Left renal pelvis (tissue), 4 donors: Measurements from ENCODE around the gene JMJD4. TPM values are rescaled to one million over a fixed set of nuclear protein-coding genes. Genes with fewer than 3 reads are reported as not detected.

Source experiments
- DNase-seq, 4 donors: peaks; one replicate each; pipeline ENCODE4 v3.0.0-alpha.2; 2013; ENCODE audit warnings: low read depth in 4 of 4, low spot score in 3 of 4
- polyA plus RNA-seq, 4 donors: library from polyadenylated mRNA; unstranded; fragments of 120-200 nt; gene quantifications; one replicate each; pipeline ENCODE4 v1.2.1, GENCODE V29; 2013; ENCODE audit not compliant: insufficient read length in 4 of 4

The JMJD4 gene
- polyA plus RNA-seq, 4 donors: 14.3 to 17.1 (median 16.0) TPM

DNA sequence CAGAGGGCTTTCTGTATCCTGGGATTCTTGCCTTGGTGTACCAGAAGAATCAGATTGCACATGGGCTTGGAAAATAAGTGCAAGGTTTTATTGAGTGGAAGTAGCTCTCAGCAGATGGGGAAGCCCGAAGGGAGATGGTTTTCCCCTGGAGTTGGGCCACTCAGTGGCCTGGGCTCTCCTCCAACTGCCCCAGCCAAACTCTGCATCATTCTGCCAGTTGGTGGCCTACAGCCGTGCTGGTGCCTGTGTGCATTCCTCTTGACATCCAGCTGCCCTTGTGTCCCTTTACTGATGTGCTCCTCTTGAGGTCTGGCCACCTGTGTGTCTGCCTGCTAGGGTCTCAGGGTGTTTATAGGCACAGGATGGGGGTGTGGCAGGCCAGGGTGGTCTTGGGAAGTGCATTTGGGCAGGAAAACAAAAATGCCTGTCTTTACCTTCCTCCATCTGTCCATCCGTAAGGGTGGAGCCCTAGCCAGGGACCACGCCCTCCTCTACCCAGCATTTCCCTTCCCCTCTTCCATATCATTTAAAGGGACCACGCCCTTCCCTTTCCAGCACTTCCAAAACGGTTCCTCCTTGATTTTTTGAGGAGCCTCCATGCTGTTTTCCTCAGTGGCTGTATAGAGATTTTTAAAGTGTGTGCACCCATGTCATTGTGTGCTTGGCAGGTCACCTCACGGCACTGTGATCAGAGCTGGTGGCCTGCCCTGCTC is 19.1 kb upstream of the JMJD4 start:
- no peak for DNase-seq

DNA sequence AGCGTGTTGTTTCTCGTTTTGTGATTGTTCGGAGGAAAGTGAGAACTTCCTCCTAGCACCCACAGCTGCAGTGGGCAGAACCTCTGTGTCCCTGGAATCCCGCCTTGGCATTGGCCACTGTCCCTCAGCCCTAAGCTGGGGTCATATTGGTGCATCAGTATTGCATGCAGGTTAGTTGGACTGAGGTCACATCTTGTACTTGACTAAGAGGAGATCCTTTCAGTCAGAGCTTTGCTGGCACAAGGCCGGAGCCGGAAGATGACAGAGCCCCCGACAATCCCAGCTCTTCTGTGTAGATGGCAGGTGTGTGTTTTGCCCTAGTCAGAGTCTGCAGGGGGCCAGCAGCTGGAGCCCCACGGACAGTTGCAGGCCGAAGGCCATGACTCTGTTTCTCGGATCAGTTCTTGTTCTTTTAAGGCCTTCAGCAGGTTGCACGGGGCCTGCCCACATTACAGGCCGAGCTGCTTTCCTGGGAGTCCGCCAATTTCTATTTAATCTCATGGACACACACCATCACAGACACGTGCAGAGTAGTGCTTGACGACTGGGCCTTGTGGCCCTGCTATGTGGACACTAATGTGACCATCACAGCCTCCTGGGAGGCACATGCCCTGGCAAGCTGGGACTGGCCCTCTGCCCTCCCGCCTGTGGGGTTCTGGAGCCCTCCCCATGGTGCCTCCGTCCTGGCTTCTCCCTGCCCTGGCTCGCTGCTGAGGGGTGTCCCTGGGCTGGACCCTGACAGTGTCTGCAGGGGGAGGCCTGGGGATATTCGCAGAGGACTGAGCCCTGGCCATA is 15.0 kb upstream of the JMJD4 start:
- DNase-seq: no peak

DNA sequence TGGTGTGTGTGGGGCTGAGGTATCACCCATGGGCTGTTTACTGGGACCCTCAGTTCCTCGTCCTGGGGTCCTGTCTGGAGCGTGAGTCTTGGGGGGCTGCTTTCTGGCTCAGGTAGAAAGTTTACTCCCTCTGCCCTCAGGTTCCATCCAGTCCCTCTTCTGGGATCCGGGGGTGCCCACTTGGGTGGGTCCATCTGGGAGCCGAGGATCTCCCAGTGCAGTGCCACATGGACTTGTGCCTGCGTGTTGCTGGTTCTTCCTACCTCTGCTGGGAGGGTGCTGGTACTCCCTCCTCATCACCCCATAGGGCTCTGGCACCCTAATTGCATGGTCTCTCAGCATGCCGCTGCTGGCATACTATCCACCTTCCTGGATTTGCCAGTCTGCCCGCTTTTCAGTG is 14.1 kb upstream of the JMJD4 start:
- DNase-seq: no peak

DNA sequence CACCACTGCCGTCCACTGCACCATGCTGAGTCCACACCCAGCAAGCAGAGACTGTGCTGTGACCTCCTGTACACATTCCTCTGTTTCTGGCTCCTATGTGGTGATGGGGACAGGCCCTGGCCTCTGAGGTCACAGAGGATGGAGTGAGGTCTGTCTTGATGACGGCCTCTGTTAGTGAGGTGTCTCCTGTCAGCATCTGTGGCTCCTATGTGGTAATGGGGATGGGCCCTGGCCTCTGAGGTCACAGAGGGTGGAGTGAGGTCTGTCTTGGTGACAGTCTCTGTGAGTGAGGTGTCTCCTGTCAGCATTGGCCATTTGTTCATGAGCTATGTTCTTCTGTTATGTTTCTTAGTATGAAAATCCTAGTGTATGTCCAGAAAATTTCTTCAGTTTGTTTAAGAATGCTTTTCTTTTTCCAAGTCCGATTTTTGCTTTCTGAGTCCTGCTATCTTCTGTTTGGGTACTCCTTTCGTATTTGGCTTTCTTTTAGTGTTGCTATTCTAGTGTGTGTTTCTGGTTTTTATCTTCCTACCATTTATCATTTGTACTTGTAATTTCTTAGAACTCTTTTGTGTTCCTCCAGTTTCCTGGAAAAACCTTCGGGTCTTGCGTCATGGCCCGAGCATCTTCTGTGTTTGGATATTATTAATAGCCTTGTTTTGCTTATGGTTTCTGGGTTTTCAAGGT is 13.5 kb upstream of the JMJD4 start:
- DNase-seq: no peak

DNA sequence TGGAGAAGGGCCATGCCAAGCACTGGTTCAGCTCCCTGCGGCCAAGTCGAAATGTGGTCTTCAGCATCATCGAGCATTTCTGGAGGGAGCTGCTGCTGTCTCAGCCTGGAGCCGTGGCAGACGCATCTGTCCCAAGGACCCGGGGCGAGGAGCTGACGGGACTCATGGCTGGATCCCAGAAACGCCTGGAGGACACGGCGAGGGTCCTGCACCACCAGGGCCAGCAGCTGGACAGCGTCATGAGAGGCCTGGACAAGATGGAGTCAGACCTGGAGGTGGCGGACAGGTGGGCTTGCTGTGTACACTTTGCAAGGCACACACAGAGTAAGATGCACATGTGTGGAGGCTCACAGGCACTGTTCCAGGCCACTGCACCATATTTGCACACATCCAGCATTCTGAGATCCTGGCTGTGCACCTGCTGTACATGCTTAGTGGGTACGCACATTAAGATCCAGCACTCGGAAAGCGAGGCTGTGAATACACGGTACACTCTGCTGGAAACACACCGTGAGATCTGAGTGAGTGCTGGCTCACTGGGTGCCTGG is 12.9 kb upstream of the JMJD4 start:
- DNase-seq: no peak

DNA sequence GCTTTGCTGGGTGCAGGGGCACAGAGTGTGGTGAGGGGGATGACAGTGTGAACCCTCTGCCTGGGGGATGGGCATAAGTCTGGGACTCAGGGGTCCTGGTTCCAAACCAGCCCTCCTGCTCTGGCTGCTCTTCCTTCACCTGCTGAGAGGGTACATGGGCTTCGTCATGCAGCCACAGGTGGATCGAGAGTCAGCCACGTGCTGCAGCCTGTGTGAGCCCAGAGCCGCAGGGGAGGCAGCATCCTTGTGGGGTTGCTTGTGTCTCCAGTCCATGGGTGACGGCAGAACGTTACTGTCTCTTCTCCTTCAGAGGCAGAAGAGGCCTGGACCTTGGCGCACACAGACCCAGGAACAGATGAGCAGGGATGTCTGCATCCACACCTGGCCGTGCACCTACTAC is 12.3 kb upstream of the JMJD4 start:
- no peak for DNase-seq

DNA sequence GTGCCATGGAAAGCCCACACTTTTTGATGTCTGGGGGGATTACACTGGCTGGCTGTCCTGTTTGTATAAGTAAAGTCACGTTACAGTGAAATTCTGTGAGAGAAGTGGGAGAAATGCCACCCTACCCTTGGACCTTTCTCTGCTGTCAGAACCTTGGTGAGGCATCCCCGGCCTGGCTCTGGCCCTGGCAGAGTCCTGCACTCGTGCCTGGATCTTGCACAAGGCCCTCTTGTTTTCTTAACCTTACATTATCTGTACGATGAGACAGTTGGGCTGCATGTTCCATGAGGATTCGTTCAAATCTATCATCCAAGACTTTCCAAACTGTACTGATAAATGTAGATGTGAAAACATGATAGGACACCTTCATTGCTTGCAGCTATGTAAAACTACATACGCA is 11.6 kb upstream of the JMJD4 start:
- DNase-seq: no peak

DNA sequence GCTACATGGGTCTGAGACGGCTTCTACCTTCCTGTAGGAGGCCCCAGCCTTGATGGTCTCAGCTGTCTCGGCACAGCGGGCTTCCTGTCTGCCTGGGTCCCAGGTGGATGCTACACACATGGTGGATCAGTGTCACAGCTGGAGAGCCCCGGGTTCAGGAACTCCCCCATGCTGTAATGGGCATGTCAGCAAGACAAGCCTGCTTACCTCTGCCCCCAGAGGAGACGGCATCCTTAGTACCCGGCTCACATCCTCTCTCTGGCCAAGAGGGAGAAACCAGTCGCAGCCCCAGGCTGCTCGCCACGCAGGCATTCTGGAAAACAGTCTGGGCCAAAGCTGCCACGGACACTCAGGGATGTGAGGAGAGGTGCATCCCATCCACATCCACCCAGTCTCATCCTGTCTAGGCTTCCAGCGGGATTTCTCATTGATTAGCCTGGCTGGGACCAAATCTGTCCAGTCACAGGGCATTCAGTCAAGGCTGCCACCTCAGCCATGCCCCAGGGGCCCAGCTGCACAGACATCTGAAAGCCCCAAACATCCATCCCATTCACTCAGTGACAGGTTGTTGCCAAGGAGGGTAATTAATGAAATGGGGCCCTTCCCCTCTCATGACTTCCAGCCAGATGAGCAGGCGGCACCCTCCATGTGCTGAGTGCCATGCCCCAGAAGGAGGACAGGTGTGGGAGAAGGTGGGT is 10.6 kb upstream of the JMJD4 start:
- no peak for DNase-seq

DNA sequence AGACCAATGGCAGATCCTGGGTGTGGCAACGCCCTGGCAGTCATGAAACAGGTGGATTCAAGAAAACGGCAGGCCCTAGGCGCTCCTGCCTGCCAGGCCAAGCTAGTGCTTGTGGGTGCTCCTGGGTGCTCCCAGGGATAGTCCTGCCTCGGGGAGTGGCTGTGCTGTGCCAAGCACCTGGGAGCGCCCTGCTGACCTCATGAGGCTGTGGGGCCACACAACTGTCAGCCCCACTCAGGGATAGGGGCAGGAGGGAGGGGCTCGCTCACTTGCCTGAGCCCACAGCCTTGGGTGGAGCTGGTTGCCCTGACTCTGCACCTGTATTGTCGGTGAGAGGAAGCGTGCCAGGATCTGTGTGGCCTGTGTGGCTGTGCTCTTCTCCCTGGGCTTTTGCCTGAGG is 9.6 kb upstream of the JMJD4 start:
- DNase-seq: no peak

DNA sequence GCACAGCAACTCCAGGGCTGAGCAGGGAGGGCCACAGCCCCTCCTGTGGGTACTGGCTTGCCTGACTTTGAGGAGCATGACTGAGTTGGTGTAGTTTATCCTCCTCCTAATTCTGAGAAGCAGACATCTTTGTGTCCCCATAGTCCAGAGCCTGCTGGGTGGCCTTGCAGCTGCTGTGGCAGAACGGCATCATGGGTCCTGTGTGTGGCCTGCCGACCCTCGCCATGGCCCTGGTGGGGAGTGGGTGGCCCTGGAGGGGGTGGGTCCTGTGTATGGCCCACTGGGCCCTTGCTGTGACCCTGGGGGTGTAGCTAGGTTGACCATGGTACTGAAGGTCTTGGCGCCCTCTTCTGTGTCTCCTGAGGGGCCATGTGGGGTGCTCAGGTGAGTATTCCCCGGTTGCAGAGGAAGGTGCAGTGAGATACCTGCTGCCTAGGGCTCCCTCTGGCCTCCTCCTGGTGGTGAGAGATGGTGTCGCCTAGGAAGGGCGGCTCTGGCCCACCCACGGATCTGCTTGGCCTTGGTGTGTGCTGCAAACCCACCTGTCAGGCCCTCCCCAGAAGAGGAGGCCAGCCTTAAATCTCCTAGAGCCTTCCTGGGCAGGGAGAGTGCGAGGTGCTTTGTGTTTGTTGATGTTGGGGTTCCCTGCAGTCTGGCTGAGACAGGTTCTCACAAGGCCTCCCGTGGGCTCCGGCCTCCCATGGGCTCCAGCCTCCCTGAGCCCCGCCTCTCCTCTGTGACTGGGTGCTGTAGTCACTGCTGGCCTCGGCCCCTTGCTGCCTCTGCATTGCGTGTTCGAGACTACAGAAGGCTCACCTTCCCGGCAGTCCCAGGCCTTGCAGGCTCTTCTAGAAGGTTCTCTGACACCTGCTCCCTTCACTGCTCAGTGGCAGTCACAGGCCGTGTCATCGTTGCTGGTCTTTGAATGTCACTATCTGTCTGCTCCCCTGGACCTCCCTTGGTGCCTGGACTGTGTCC is 7.9 kb upstream of the JMJD4 start:
- no peak for DNase-seq

DNA sequence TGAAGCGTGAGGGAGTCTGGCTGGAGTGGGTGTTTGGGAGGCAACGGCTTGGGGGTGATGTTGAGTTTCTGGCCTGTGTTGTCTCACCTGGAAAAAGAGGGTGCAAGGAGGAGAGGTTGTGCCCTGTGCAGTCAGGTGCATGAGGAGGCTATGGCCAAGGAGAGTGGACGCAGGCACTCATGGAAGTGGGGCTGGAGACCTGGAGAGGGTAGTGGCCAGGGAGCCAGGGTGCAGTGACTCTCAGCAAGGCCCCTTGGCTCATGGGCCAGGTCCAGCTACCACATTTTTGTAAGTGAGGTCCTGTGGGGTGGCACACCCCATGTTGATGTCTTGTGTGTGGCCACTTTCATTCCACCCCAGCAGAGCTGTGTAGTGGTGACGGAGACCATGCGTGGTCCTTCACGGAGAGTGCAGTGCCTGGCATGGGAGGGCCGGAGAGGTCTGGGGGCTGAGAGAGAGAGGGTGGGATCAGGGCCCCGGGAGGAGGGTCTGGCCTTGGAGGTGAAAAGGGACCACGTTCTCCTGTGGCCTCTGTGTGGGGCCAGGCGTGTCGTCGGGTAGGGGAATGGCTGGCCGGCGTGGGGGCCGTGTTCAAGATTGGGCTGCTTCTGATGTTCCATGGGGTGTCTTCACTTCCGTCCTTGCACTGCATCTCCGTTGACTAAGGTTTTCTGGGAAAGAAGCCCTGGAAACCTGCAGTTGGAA is 6.2 kb upstream of the JMJD4 start:
- DNase-seq: no peak

DNA sequence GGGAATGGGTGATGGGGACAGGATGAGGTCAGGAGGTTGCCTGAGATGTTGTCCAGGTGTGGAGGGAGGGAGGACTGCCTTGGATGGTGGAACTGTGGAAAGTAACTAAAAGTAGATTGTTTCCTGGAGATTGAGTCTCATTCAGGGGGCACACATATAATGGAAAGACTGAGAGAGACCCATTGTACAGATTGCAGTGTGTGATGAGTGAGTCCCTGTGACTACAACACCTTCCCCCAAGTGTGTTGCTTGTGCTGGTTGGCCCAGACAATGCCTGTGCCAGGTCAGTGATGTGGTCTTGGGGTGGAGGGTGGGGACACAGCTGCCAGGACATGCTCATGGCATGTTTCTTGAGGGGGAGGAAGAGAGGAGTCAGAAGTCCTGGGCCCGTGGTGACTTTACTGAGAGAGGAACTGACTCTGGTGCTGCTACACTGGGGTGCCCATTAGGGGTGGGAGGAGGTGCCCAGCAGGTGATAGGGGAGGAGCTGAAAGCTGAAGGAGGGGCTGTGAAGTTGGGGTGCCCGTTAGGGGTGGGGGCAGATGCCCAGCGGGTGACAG is 5.4 kb upstream of the JMJD4 start:
- DNase-seq: no peak

DNA sequence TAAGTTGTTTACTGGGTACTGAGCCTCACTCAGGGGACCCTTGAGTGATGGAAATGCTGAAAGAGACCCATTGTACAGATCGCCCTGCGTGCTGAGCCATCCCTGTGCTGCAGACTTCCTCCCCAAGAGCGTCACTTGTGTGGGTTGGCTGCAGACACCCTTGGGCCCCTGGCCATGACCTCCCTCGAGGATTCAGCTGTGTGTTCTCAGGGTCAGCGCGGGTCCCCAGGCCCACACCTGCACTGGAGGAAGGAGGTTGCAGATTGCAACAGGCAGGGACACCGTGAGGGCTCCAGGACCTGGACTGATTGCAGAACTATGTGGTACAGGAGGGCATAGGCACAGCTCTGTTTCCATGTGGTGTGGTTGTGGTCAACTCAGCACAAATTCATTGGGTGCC is 4.5 kb upstream of the JMJD4 start:
- DNase-seq: no peak

DNA sequence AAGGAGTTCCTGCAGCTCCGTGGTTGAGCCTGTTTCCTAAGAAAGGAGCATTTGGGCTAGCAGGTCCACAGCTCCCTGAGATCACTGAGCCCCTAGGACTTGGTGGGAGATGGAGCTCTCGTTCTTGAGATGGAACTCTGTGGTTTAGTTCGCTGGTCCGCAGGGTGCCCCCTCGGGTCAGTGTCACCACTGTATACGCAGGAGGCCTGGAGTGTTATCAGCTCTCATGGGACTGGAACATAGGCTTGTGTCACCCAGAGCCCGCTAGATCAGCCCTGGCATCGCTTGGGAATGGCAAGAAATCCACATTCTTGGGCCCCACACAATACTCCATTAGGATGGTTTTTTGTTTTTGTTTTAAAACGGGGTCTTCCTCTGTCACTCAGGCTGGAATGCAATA is 3.7 kb upstream of the JMJD4 start:
- DNase-seq: no peak

DNA sequence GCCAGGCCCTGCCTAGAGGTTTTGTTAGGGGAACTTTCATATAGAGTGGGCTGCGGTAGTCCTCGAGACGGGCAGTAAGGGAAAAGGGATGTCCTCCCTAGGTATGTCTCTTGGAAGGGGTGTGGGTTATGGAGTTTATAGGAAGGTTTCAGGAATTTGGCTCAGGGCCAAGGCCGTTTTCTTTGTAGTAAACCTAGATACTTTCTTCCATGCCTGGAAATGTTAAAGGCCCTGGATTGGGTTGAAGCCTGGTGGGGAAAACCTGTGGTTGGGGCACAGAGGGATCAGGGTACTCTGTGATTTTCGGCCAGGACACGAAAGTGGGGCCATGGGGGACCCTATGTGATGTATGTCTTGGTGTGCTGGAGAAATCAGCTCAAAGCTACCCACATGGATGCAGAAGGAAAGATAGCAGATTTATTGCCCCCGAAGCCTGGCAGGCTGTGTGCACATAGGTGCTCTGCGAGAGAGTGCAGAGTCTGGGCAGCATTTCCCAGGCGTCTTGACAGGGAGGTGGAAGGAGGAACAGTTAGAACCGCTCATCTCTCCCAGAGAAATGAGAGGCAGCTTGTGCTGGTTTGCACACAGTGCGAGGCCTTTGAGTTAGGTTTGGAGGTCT is 1.8 kb upstream of the JMJD4 start:
- no peak for DNase-seq

DNA sequence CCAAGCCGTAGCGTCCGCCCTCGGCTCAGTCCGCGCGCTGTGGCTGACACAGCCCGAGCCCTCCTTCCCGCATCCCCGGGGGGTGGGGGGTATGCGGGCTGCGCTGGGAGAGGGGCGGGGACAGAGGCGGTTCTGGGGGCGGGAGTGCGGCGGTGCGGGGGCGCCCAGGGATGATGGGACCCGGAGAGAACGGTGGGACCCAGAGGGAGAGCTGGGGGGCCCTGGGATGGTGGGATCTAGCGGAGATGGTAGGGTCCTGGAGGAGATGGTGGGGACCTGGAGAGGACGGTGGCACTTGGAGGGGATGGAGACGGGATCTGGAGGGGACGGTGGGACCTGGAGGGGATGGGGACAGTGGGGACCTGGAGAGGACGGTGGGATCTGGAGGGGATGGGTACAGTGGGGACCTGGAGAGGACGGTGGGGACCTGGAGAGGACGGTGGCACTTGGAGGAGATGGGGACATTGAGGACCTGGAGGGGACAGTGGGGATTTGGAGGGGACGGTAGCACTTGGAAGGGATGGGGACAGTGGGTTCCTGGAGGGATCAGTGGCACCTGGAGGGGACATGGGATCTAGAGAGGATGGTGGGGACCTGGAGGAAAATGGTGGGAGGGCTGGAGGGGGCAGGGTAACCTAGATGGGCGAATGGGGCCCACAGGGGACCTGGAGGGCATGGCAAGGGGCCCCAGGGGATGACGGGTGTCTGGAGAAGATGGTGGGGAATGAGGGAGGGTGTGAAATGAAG is 610 bp upstream of the JMJD4 start:
- no peak for DNase-seq

DNA sequence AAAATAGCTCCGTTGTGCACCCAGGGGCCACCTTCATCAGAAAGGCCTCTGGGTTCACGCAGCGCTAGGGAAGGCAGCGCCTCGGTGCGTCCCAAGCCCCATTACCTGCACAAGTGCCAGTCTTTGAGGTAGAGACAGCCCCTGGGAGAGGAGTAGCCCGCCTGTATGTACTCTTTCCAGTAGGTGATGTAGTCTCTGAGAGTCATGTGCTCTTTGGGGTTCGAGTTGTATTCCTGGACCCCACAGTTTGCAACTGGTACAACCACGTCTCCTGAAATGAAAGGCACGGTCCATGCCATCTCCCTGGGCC is 601 bp downstream of the JMJD4 start:
- DNase-seq: no peak
